ENCODE measurements around the gene HOXD11.

HOXD11 gene

GRCh38 chr2:176137252-176137580 is 30.1 kb downstream of the HOXD11 start:
- Histone ChIP-seq H3K27me3 (no peaks in the 10 kb centered on the region), H3K4me1 (peaks cover 7% of the 10 kb centered on the region; the same call in 1 of the 2 replicates), H3K9me3 (no peaks in the 10 kb centered on the region), H3K4me3 (ENCODE audit: low read depth, low read length) (peak overlapping the region; percentile 73), H3K36me3 (no peaks in the 10 kb centered on the region)
- no peak for DNase-seq
- no peak for TF ChIP-seq CTCF (IDR thresholded peaks at IDR 0.05; ENCODE audit: low read depth, low read length)

GRCh38 chr2:176137906-176138305 is 30.8 kb downstream of the HOXD11 start:
- H3K4me1 ChIP-seq, result peaks cover 7% of the 10 kb centered on the region; the same call in 1 of the 2 replicates
- no peaks in the 10 kb centered on the region for H3K9me3 ChIP-seq
- TF ChIP-seq CTCF (IDR thresholded peaks at IDR 0.05; ENCODE audit: low read depth, low read length), result no peak
- no peak for DNase-seq
- H3K4me3 ChIP-seq (ENCODE audit: low read depth, low read length), result peak overlapping the region; percentile 73
- no peaks in the 10 kb centered on the region for H3K36me3 ChIP-seq
- no peaks in the 10 kb centered on the region for H3K27me3 ChIP-seq

- DNase-seq, result no peak
- Histone ChIP-seq H3K36me3 (no peaks in the 10 kb centered on the region), H3K9me3 (no peaks in the 10 kb centered on the region), H3K4me1 (peaks cover 7% of the 10 kb centered on the region; the same call in 1 of the 2 replicates), H3K4me3 (ENCODE audit: low read depth, low read length) (no peak overlapping the region), H3K27me3 (no peaks in the 10 kb centered on the region)
- TF ChIP-seq CTCF (IDR thresholded peaks at IDR 0.05; ENCODE audit: low read depth, low read length), result no peak
Measured at GRCh38 chr2:176138526-176138922, 31.4 kb downstream of the HOXD11 start.

DNA sequence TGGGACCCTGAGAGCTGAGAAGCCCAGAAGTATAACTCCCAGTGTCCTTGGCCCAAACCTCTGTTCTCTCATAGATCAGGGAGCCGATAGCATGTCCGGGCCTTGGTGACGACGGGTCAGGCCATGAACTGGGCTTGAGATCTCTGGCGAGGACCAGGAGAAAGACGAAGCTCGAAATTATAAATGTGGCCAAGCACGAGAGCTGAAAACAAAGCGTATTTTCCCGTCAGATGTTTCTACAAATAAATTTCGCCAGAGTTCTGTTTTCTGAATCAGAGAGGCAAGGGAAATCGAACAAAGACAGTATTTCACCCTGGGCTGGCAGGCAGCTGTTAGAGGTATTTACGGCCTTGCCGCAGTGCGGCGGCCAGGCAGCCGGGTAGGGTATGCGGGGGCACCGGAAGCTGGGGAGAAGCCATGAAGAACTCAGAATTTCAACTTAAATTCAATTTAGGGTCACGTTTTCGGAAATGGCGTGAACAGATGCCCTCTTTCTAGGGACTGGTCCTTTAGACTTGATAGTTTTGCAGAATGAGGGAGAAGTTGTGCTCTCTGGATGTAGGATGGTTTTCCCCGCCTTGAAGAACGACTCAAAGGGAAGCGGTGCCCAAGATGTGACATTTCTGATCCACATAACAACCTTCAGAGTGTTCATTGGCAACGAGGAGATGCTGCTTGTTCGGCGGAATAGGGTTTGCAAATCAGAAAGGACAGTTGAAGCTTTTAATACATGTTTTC is 32.0 kb downstream of the HOXD11 start:
- Histone ChIP-seq H3K9me3 (no peaks in the 10 kb centered on the region), H3K4me1 (peaks cover 7% of the 10 kb centered on the region; the same call in 1 of the 2 replicates), H3K27me3 (no peaks in the 10 kb centered on the region), H3K4me3 (ENCODE audit: low read depth, low read length) (no peak overlapping the region), H3K36me3 (no peaks in the 10 kb centered on the region)
- DNase-seq, result no peak
- TF ChIP-seq CTCF (IDR thresholded peaks at IDR 0.05; ENCODE audit: low read depth, low read length), result no peak

DNA sequence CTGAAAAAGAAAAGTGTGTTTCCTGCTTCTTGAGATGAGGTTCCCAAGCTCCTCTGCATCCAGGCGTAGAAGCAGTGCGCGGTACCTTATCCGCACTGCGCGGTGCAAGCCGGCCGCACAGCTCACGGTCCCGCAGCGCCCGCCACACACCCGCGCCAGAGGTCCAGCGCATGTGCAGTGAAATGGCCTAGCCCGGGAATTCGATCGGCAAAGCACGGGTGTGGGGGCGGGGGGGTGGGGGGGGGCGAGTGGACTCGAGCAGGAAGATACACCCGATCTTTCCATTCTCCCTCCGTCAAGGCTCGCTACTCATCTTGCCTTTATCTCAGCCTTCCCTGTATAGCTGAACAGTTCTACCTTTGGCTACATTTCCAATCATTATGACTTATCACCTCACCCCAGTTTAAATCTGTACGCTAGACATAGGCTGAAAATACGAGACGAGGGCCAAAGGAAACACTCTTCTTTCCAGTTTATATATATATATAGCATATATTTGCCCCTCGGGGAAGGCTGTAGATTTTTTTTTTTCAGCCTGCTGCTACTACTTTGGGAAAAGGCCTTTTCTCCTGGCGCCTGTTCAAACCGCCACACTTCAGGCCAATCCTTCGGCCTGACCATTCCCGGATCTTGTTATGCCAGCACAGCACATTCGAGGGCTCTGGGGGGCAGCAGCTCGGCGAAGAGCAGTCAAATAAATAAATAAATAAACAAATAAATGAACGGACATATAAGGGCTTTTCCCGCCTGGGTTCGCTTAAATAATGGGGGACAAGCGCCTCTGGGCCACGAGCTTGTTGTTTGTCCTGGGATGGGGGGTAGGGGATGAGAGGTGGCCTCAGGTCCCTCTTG is 32.8 kb downstream of the HOXD11 start:
- DNase-seq, result peak; percentile 50
- Histone ChIP-seq H3K36me3 (no peaks in the 10 kb centered on the region), H3K4me1 (peaks cover 5% of the 10 kb centered on the region; the same call in 1 of the 2 replicates), H3K4me3 (ENCODE audit: low read depth, low read length) (peak overlapping the region; percentile 60), H3K9me3 (no peaks in the 10 kb centered on the region), H3K27me3 (no peaks in the 10 kb centered on the region)
- no peak for TF ChIP-seq CTCF (IDR thresholded peaks at IDR 0.05; ENCODE audit: low read depth, low read length)

Measured in BE2C (cell line).